Measurements from ENCODE around the gene KIF6. TPM values are rescaled to one million over a fixed set of nuclear protein-coding genes. Genes with fewer than 3 reads are reported as not detected.

Gene KIF6
- polyA plus RNA-seq, 2 of the 4 experiments (the other 2 are of a cell fraction), result 0.05 to 0.39 TPM

DNA sequence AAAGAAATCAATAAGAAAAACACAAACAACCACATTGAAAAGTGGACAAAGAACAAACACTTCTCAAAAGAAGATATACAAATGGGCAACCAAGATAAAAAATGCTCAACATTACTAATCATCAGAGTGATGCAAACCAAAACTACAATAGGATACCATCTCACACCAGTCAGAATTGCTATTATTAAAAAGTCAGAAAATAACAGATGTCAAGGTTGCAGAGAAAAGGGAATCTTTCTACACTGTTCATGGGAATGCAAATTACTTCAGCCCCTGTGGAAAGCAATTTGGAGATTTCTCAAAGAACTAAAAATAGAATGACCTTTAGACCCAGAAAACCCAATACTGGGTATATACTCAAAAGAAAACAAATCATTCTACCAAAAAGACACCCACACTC is 29.8 kb downstream of the KIF6 start:
- ChIA-PET CTCF (no interaction called here), POLR2A (no interaction called here)
- DNase-seq (ENCODE audit: low read depth in 1 of 2, low spot score in 1 of 2) (no peak), ATAC-seq (no peak), FAIRE-seq (no peak)
- H3K4me1 ChIP-seq, result no peaks in the 10 kb centered on the region
- no peak overlapping the region for H3K27ac ChIP-seq
- H3K4me3 ChIP-seq, result no peak overlapping the region
- no peak for TF ChIP-seq CBX8 (IDR thresholded peaks at IDR 0.05)
- no peak for TF ChIP-seq TP53 (CRISPR knock-in tag; IDR thresholded peaks at IDR 0.05)
- TF ChIP-seq FOXS1 (CRISPR knock-in tag; IDR thresholded peaks at IDR 0.05), result no peak
- TF ChIP-seq ZFP36 (IDR thresholded peaks at IDR 0.05; ENCODE audit: borderline replicate concordance, partially characterized antibody), result no peak
- no peak for TF ChIP-seq PHF8 (IDR thresholded peaks at IDR 0.05; ENCODE audit: borderline replicate concordance, low read depth)
- TF ChIP-seq CHD2 (IDR thresholded peaks at IDR 0.05; ENCODE audit: low read length, partially characterized antibody), result no peak
- no peak for TF ChIP-seq FOSB (CRISPR knock-in tag; IDR thresholded peaks at IDR 0.05)
- TF ChIP-seq, protein P1, sequence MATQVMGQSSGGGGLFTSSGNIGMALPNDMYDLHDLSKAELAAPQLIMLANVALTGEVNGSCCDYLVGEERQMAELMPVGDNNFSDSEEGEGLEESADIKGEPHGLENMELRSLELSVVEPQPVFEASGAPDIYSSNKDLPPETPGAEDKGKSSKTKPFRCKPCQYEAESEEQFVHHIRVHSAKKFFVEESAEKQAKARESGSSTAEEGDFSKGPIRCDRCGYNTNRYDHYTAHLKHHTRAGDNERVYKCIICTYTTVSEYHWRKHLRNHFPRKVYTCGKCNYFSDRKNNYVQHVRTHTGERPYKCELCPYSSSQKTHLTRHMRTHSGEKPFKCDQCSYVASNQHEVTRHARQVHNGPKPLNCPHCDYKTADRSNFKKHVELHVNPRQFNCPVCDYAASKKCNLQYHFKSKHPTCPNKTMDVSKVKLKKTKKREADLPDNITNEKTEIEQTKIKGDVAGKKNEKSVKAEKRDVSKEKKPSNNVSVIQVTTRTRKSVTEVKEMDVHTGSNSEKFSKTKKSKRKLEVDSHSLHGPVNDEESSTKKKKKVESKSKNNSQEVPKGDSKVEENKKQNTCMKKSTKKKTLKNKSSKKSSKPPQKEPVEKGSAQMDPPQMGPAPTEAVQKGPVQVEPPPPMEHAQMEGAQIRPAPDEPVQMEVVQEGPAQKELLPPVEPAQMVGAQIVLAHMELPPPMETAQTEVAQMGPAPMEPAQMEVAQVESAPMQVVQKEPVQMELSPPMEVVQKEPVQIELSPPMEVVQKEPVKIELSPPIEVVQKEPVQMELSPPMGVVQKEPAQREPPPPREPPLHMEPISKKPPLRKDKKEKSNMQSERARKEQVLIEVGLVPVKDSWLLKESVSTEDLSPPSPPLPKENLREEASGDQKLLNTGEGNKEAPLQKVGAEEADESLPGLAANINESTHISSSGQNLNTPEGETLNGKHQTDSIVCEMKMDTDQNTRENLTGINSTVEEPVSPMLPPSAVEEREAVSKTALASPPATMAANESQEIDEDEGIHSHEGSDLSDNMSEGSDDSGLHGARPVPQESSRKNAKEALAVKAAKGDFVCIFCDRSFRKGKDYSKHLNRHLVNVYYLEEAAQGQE (IDR thresholded peaks at IDR 0.05), result no peak
- TF ChIP-seq CBX2 (IDR thresholded peaks at IDR 0.05; ENCODE audit: borderline replicate concordance, low read depth), result no peak
- TF ChIP-seq POLR2AphosphoS2 (conservative IDR thresholded peaks at IDR 0.05; ENCODE audit: low read length), result no peak
- TF ChIP-seq, protein P2, sequence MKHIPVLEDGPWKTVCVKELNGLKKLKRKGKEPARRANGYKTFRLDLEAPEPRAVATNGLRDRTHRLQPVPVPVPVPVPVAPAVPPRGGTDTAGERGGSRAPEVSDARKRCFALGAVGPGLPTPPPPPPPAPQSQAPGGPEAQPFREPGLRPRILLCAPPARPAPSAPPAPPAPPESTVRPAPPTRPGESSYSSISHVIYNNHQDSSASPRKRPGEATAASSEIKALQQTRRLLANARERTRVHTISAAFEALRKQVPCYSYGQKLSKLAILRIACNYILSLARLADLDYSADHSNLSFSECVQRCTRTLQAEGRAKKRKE (CRISPR knock-in tag; IDR thresholded peaks at IDR 0.05; ENCODE audit: low read depth), result no peak
- TF ChIP-seq RARB (CRISPR knock-in tag; IDR thresholded peaks at IDR 0.05), result no peak
- no peak overlapping the region for H3K4me2 ChIP-seq
- H3K9me3 ChIP-seq, result no peaks in the 10 kb centered on the region

DNA sequence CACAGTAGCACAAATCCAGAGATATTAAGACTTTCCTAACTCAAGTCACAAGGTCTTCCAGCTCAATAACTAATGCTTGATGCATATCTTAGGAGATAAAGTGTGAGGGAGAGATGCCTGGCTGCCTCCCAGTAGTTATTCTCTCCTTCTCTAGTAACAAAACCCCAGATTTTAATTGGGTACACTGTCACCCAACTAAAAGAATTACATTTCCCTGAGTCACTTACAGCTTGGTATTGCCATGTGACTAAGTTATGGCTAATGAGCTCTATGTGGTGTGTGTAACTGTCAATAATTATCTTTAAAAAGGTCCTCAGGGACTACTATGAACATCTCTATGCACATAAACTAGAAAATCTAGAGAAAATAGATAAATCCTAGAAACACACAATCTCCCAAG is 32.0 kb downstream of the KIF6 start:
- DNase-seq (ENCODE audit: low read depth in 1 of 2, low spot score in 1 of 2), result no peak
- no peak for TF ChIP-seq CBX8 (IDR thresholded peaks at IDR 0.05)
- TF ChIP-seq, protein P1 (IDR thresholded peaks at IDR 0.05), result no peak
- no peak for TF ChIP-seq GATA3 (IDR thresholded peaks at IDR 0.05; ENCODE audit: borderline replicate concordance)
- TF ChIP-seq CHD2 (IDR thresholded peaks at IDR 0.05; ENCODE audit: low read length, partially characterized antibody), result no peak
- no peak for TF ChIP-seq NPAS2 (CRISPR knock-in tag; IDR thresholded peaks at IDR 0.05; ENCODE audit: borderline replicate concordance)
- TF ChIP-seq HOXB13 (CRISPR knock-in tag; IDR thresholded peaks at IDR 0.05; ENCODE audit: low read depth), result no peak
- no peak for TF ChIP-seq JUNB (IDR thresholded peaks at IDR 0.05)
- TF ChIP-seq, protein P3, sequence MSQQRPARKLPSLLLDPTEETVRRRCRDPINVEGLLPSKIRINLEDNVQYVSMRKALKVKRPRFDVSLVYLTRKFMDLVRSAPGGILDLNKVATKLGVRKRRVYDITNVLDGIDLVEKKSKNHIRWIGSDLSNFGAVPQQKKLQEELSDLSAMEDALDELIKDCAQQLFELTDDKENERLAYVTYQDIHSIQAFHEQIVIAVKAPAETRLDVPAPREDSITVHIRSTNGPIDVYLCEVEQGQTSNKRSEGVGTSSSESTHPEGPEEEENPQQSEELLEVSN (IDR thresholded peaks at IDR 0.05; ENCODE audit: borderline replicate concordance, low read depth), result no peak
- TF ChIP-seq ZSCAN20 (CRISPR knock-in tag; IDR thresholded peaks at IDR 0.05), result no peak
- no peak for TF ChIP-seq TFCP2L1 (CRISPR knock-in tag; IDR thresholded peaks at IDR 0.05)
- TF ChIP-seq RARB (CRISPR knock-in tag; IDR thresholded peaks at IDR 0.05), result no peak
- no peak for TF ChIP-seq KDM5A (IDR thresholded peaks at IDR 0.05)
- no peak for TF ChIP-seq MAFK (IDR thresholded peaks at IDR 0.05; ENCODE audit: partially characterized antibody)
- no peak for TF ChIP-seq HDAC2 (IDR thresholded peaks at IDR 0.05)
- TF ChIP-seq RCOR1 (IDR thresholded peaks at IDR 0.05; ENCODE audit: low read depth, low read length), result no peak
- TF ChIP-seq FOXS1 (CRISPR knock-in tag; IDR thresholded peaks at IDR 0.05), result no peak
- TF ChIP-seq HOXB5 (CRISPR knock-in tag; IDR thresholded peaks at IDR 0.05), result no peak
- no peak overlapping the region for H3K4me3 ChIP-seq
- POLR2A ChIA-PET, result no interaction called here
- H3K9me3 ChIP-seq, result no peaks in the 10 kb centered on the region
- ATAC-seq, result no peak
- no peaks in the 10 kb centered on the region for H3K4me1 ChIP-seq
- no peak overlapping the region for H3K27ac ChIP-seq
- CTCF ChIA-PET, result no interaction called here
- no peak for FAIRE-seq
- no peak overlapping the region for H3K4me2 ChIP-seq

Measured in A549 (cell line).